Kidney (tissue), 14 donors: Measurements from ENCODE around the gene PKNOX2. TPM values are rescaled to one million over a fixed set of nuclear protein-coding genes. Genes with fewer than 3 reads are reported as not detected.

Experiments used
- DNase-seq, 5 donors: peaks; one replicate each; pipeline ENCODE4 v3.0.0-alpha.2; 2013 to 2020
- FAIRE-seq: peaks from 2 replicates; lab custom pipeline; 2012; peaks lifted over from hg19 to GRCh38; lab: Jason Lieb, UNC
- H3K27ac ChIP-seq, 2 donors: one replicate each; pipeline ENCODE4 v1.7.0; 2013; ENCODE audit warnings: low read depth in 2 of 2, low read length in 2 of 2, inconsistent platforms in 1 of 2
- H3K27me3 ChIP-seq: one replicate; pipeline ENCODE4 v1.7.1; 2013; ENCODE audit warnings: low read length, inconsistent platforms; ENCODE audit not compliant: control insufficient read depth, insufficient read depth
- H3K36me3 ChIP-seq, 3 donors: one replicate each; pipeline versions ENCODE4 v1.7.0 to v1.7.1; 2013; ENCODE audit warnings: low read length in 3 of 3, control low read depth in 1 of 3, inconsistent platforms in 1 of 3; ENCODE audit not compliant: insufficient read depth in 3 of 3, control insufficient read depth in 2 of 3
- H3K4me1 ChIP-seq, 3 donors: one replicate each; pipeline versions ENCODE4 v1.7.0 to v1.7.1; 2013; ENCODE audit warnings: low read length in 3 of 3, inconsistent platforms in 1 of 3, low read depth in 1 of 3; ENCODE audit not compliant: control insufficient read depth in 2 of 3, insufficient read depth in 2 of 3
- H3K4me3 ChIP-seq, 3 donors: one replicate each; pipeline versions ENCODE4 v1.7.0 to v1.8.1; 2013; ENCODE audit warnings: low read length in 3 of 3, control low read depth in 1 of 3, inconsistent platforms in 1 of 3
- H3K9ac ChIP-seq, 3 donors: one replicate each; pipeline versions ENCODE4 v1.7.0 to v1.7.1; 2013; ENCODE audit warnings: low read length in 3 of 3, control low read depth in 1 of 3, inconsistent platforms in 1 of 3
- H3K9me3 ChIP-seq, 3 donors: one replicate each; pipeline versions ENCODE4 v1.7.0 to v1.7.1; 2013; ENCODE audit warnings: low read length in 3 of 3, control low read depth in 1 of 3, inconsistent platforms in 1 of 3; ENCODE audit not compliant: control insufficient read depth in 2 of 3, insufficient read depth in 1 of 3
- intact Hi-C: fragments of 100-400 bp; cut with DNase I; formaldehyde crosslinking; loops from one replicate; pipeline ENCODE4 v1.11.1; 2022
- polyA plus RNA-seq: library from polyadenylated mRNA; stranded (reverse); fragments of 350-450 nt; fragmentation: Illumina TruSeq; extraction: RNeasy Lipid Tissue Mini Kit (QIAGEN cat#74804); gene quantifications from one replicate; pipeline ENCODE4 v1.2.3, GENCODE V29; 2014; ENCODE audit warnings: low read depth, low replicate concordance; ENCODE audit not compliant: insufficient read depth
- total RNA-seq: library from RNA; stranded (reverse); fragmentation: NEBNext Ultra II Directional; extraction: Animal tissue kit (Norgen Biotek cat#: 25700); gene quantifications from one replicate; pipeline ENCODE4 v1.2.1, GENCODE V29; 2021
- TF ChIP-seq, protein P1 (sequence below): IDR thresholded peaks from 3 replicates; pipeline ENCODE4 v1.5.1; 2012; ENCODE audit warnings: mild to moderate bottlenecking, moderate library complexity, borderline replicate concordance; ENCODE audit not compliant: insufficient read depth; ENCODE audit errors: extremely low read depth
- donor health status: control.
- donor health status: control.
- donor health status: control.
- donor health status: control.
- donor health status: control.
- donor health status: DM: yes; HTN: yes; CAD: no.
- donor health status: Normal renal cell carcinoma (clear cell type).

PKNOX2 gene
- total and polyA plus RNA-seq, 2 donors from 2014 or later = 1.5 to 6.0 TPM

DNA sequence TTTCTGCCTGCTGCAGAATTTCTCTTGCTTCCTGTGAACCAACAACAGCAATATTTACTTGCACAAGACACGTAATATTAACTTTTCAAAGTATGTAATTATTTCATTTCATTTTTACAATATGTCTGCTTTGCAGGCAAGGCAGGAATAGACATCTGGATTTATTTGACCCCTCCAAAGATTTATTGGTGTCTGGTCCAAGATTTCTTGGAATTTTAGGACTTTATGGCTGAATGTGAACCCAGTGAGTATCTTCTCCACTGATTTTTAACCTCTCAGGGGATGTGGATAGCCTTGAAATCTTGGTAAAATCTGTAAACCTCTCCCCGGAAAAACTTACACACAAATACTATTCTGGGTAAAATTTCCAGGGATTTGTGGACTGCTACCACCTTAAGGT lies 61.5 kb downstream of the PKNOX2 start:
- H3K4me3 ChIP-seq = no peak overlapping the region
- no peak for FAIRE-seq
- TF ChIP-seq, protein P1, sequence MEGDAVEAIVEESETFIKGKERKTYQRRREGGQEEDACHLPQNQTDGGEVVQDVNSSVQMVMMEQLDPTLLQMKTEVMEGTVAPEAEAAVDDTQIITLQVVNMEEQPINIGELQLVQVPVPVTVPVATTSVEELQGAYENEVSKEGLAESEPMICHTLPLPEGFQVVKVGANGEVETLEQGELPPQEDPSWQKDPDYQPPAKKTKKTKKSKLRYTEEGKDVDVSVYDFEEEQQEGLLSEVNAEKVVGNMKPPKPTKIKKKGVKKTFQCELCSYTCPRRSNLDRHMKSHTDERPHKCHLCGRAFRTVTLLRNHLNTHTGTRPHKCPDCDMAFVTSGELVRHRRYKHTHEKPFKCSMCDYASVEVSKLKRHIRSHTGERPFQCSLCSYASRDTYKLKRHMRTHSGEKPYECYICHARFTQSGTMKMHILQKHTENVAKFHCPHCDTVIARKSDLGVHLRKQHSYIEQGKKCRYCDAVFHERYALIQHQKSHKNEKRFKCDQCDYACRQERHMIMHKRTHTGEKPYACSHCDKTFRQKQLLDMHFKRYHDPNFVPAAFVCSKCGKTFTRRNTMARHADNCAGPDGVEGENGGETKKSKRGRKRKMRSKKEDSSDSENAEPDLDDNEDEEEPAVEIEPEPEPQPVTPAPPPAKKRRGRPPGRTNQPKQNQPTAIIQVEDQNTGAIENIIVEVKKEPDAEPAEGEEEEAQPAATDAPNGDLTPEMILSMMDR = no peak
- intact Hi-C loops = no loop called here
- H3K9me3 ChIP-seq = no peaks in the 10 kb centered on the region
- DNase-seq = no peak
- peaks cover 0 to 16% (median 6%) of the 10 kb centered on the region in 3 donors for H3K4me1 ChIP-seq
- no peak overlapping the region for H3K9ac ChIP-seq
- H3K27me3 ChIP-seq = no peaks in the 10 kb centered on the region
- H3K27ac ChIP-seq = no peak overlapping the region
- H3K36me3 ChIP-seq = no peaks in the 10 kb centered on the region

DNA sequence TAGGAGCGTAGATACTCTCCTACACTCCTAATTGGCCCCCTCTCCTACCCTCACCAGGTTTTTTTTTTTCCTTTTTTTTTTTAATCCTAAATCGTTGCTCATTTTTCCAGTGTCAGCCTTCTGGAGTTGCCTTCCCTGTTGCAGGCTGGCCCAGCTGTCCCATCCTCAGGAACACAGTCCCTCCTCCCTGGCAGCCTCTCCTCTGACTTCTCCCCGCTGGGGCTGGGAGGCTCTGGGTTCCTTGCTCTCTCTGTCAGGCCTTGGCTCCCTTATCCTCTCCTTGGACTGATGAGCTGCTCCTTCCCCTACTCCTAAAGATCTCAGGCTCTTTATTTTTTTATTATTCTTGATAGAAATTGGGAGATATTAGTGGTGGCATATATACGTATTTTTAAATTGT lies 62.2 kb downstream of the PKNOX2 start:
- no peaks in the 10 kb centered on the region for H3K9me3 ChIP-seq
- FAIRE-seq = no peak
- H3K9ac ChIP-seq = no peak overlapping the region
- H3K36me3 ChIP-seq = no peaks in the 10 kb centered on the region
- no peaks in the 10 kb centered on the region for H3K27me3 ChIP-seq
- TF ChIP-seq, protein P1 = no peak
- no peak for DNase-seq
- H3K4me3 ChIP-seq = no peak overlapping the region
- intact Hi-C loops = no loop called here
- H3K4me1 ChIP-seq = peaks cover 0 to 12% (median 5%) of the 10 kb centered on the region in 3 donors
- H3K27ac ChIP-seq = no peak overlapping the region

DNA sequence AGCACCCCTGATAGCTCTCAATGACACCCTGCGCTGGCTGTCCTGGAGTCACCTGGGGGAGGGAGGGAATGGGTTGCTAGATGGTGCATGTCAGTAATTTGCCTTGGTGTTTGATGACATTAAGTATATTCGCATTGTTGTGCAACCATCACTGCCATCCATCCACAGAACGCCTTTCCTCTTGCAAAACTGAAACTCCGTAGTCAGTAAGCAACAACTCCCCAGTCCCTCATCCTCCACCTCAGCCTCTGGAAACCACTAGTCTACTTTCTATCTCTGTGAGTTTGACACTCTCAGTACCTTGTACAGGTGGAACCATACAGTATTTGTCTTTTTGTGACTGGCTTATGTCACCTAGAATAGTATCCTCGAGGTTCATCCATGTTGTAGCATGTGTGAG lies 62.6 kb downstream of the PKNOX2 start:
- FAIRE-seq (no peak), DNase-seq (no peak)
- Histone ChIP-seq H3K27me3 (no peaks in the 10 kb centered on the region), H3K36me3 (no peaks in the 10 kb centered on the region), H3K4me1 (peaks cover 0 to 10% (median 5%) of the 10 kb centered on the region in 3 donors), H3K27ac (no peak overlapping the region), H3K9ac (no peak overlapping the region), H3K9me3 (no peaks in the 10 kb centered on the region), H3K4me3 (no peak overlapping the region)
- TF ChIP-seq, protein P1 = no peak
- intact Hi-C loops = no loop called here

DNA sequence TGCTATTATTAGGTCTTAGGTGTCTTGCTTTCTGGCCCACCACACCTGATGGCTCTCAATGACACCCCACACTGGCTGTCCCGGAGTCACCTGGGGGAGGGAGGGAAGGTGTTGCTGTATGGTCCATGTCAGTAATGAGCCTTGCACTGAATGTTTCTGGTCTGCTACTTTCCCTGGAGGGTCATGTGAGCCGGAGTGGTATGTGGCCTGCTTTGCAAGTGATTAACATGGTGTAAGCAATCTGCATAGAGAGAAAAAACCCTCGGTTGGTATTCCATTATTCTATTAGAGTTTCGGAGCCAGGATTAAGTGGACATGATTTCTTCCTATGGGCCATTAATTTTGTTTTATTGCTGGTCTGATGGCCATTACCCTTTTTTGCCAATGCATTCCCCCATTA lies 63.9 kb downstream of the PKNOX2 start:
- FAIRE-seq (no peak), DNase-seq (peak in 3 of 5 donors; percentile 75 to 90 (median 88))
- H3K4me3 ChIP-seq = no peak overlapping the region
- H3K36me3 ChIP-seq = no peaks in the 10 kb centered on the region
- H3K9me3 ChIP-seq = no peaks in the 10 kb centered on the region
- TF ChIP-seq, protein P1 = no peak
- H3K27ac ChIP-seq = no peak overlapping the region
- H3K4me1 ChIP-seq = peaks cover 0 to 4% (median 2%) of the 10 kb centered on the region in 3 donors
- H3K9ac ChIP-seq = no peak overlapping the region
- no peaks in the 10 kb centered on the region for H3K27me3 ChIP-seq
- intact Hi-C loops = no loop called here
